Loucy (cell line): ENCODE results near the gene PHLDA1.

Experiments used
- H2AFZ ChIP-seq: fragments of 200-600 bp; sonication (generic); 2 replicates; pipeline ENCODE4 v1.6.0; 2016; ENCODE audit warnings: antibody characterized with exemption, mild to moderate bottlenecking, low read length, moderate library complexity
- H3F3A ChIP-seq: fragments of 200-600 bp; 2 replicates; pipeline ENCODE4 v1.6.0; 2016; ENCODE audit warnings: antibody characterized with exemption, low read depth, mild to moderate bottlenecking
- H3K27me3 ChIP-seq: fragments of 200-600 bp; sonication (generic); 2 replicates; pipeline ENCODE4 v1.6.1; 2014; ENCODE audit warnings: low read length, mild to moderate bottlenecking; ENCODE audit not compliant: insufficient read depth, poor library complexity, severe bottlenecking
- H3K36me3 ChIP-seq: fragments of 200-600 bp; sonication (generic); 2 replicates; pipeline ENCODE4 v1.6.1; 2016; ENCODE audit warnings: low read length; ENCODE audit not compliant: insufficient read depth
- H3K4me1 ChIP-seq: fragments of 200-600 bp; sonication (generic); 2 replicates; pipeline ENCODE4 v1.5.1; 2014; ENCODE audit warnings: low read length, mild to moderate bottlenecking; ENCODE audit not compliant: insufficient read depth, poor library complexity, severe bottlenecking
- H3K4me2 ChIP-seq: fragments of 200-600 bp; sonication (generic); 2 replicates; pipeline ENCODE4 v1.6.0; 2014; ENCODE audit warnings: antibody characterized with exemption, low read length, low read depth, mild to moderate bottlenecking; ENCODE audit not compliant: poor library complexity, severe bottlenecking
- H3K4me3 ChIP-seq: fragments of 200-600 bp; sonication (generic); 2 replicates; pipeline ENCODE4 v1.5.1; 2014; ENCODE audit warnings: low read length, mild to moderate bottlenecking, mixed read lengths; ENCODE audit not compliant: poor library complexity, severe bottlenecking
- H3K79me2 ChIP-seq: fragments of 200-600 bp; sonication (generic); 2 replicates; pipeline ENCODE4 v1.6.1; 2014; ENCODE audit warnings: low read length; ENCODE audit not compliant: insufficient read depth
- H3K9ac ChIP-seq: fragments of 200-600 bp; sonication (generic); 2 replicates; pipeline ENCODE4 v1.6.0; 2014; ENCODE audit warnings: mild to moderate bottlenecking, low read depth, low read length, moderate library complexity; ENCODE audit not compliant: poor library complexity, severe bottlenecking
- H3K9me2 ChIP-seq: fragments of 200-600 bp; sonication (generic); replicated peaks from 2 replicates; pipeline ENCODE4 v1.6.1; 2016; ENCODE audit warnings: low read depth, low read length, mixed read lengths
- H3K9me3 ChIP-seq: fragments of 200-600 bp; sonication (generic); 2 replicates; pipeline ENCODE4 v1.6.1; 2014; ENCODE audit warnings: mild to moderate bottlenecking, antibody characterized with exemption, low read length, low read depth; ENCODE audit not compliant: insufficient read depth
- H4K20me1 ChIP-seq: fragments of 200-600 bp; sonication (generic); 2 replicates; pipeline ENCODE4 v1.6.0; 2014; ENCODE audit warnings: antibody characterized with exemption, low read length, mild to moderate bottlenecking; ENCODE audit not compliant: insufficient read depth, poor library complexity, severe bottlenecking
- CTCF ChIP-seq: fragments of 200-600 bp; sonication (generic); conservative IDR thresholded peaks from 2 replicates; pipeline ENCODE4 v1.5.1; 2014; ENCODE audit warnings: mild to moderate bottlenecking, antibody characterized with exemption, low read length
- EZH2phosphoT487 ChIP-seq: fragments of 200-600 bp; IDR thresholded peaks from 2 replicates; pipeline ENCODE4 v1.6.1; 2018; ENCODE audit warnings: antibody characterized with exemption, mild to moderate bottlenecking, moderate library complexity, borderline replicate concordance

Gene PHLDA1

GRCh38 chr12:76057326-76057725 is 25.8 kb upstream of the PHLDA1 start:
- TF ChIP-seq EZH2phosphoT487 (no peak), CTCF (no peak)
- H3K4me2 ChIP-seq, result no peak overlapping the region
- peaks cover 25% of the 10 kb centered on the region for H3K79me2 ChIP-seq
- no peak overlapping the region for H3K9ac ChIP-seq
- H3K4me3 ChIP-seq, result no peak overlapping the region
- H4K20me1 ChIP-seq, result peaks cover 39% of the 10 kb centered on the region
- no peaks in the 10 kb centered on the region for H3K9me3 ChIP-seq
- H3F3A ChIP-seq, result no peaks in the 10 kb centered on the region
- peaks cover 100% of the 10 kb centered on the region for H3K36me3 ChIP-seq
- H2AFZ ChIP-seq, result no peak overlapping the region
- no peaks in the 10 kb centered on the region for H3K4me1 ChIP-seq
- H3K9me2 ChIP-seq, result no peaks in the 10 kb centered on the region
- H3K27me3 ChIP-seq, result no peaks in the 10 kb centered on the region

GRCh38 chr12:76055393-76055792 is 23.8 kb upstream of the PHLDA1 start:
- no peak overlapping the region for H3K4me2 ChIP-seq
- no peak overlapping the region for H2AFZ ChIP-seq
- H3K4me1 ChIP-seq, result no peaks in the 10 kb centered on the region
- H3F3A ChIP-seq, result no peaks in the 10 kb centered on the region
- no peaks in the 10 kb centered on the region for H3K27me3 ChIP-seq
- H4K20me1 ChIP-seq, result peaks cover 19% of the 10 kb centered on the region
- peaks cover 8% of the 10 kb centered on the region for H3K79me2 ChIP-seq
- no peak overlapping the region for H3K4me3 ChIP-seq
- TF ChIP-seq EZH2phosphoT487 (no peak), CTCF (no peak)
- no peak overlapping the region for H3K9ac ChIP-seq
- peaks cover 99% of the 10 kb centered on the region for H3K36me3 ChIP-seq
- H3K9me2 ChIP-seq, result no peaks in the 10 kb centered on the region
- H3K9me3 ChIP-seq, result no peaks in the 10 kb centered on the region

DNA sequence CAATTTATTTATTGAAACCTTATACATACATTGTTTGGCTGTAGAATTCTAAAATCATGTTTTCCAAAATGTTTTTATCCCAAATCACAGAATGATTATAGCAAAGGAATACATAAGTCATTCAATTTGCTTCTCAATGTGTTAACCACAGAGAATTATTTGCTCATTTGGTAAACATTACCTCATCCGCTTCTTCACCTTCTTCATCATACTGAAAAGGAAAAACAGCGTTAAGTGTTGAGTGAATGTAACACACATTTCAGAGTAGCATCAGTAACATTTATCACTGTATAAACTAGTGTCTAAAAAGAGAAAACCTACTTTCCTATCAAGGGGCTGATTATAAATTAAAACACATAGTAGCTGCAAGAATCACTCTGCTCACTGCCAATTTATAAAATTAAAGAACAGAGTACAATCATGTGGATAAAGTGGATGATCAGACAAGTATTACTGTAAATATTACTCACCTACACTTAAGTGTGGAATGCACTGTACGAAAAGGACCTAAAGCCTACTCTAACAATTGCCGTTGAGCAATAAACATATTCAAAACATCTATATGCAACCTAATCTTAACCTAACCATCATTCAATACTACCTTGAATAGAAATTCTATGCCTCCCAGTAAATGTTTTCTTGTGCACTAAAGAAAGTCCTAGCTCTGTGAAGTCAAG is 18.1 kb upstream of the PHLDA1 start:
- Histone ChIP-seq H3K36me3 (peaks cover 81% of the 10 kb centered on the region), H3K4me3 (no peak overlapping the region), H3K27me3 (no peaks in the 10 kb centered on the region), H3K4me2 (no peak overlapping the region), H3K9ac (no peak overlapping the region), H3K4me1 (no peaks in the 10 kb centered on the region), H3K9me3 (no peaks in the 10 kb centered on the region), H3K9me2 (no peaks in the 10 kb centered on the region), H3K79me2 (no peaks in the 10 kb centered on the region), H2AFZ (no peak overlapping the region), H3F3A (0 out of 2 replicates have a peak, but pooled peaks cover 6% of the 10 kb centered on the region), H4K20me1 (no peaks in the 10 kb centered on the region)
- TF ChIP-seq CTCF (no peak), EZH2phosphoT487 (no peak)
